Cardiac septum (tissue), 1 donor: ENCODE measurements around the gene FAM83B. TPM values are rescaled to one million over a fixed set of nuclear protein-coding genes. Genes with fewer than 3 reads are reported as not detected.
"Not testable (repeated sequence)": the region's sequence is repeated elsewhere in the genome, so short reads cannot be mapped to it uniquely, and the experiment has no call there.

Experiments used
- DNase-seq: peaks from one replicate; pipeline ENCODE4 v3.0.0-alpha.2; 2020; ENCODE audit warnings: low spot score
- intact Hi-C: fragments of 100-400 bp; cut with DNase I; formaldehyde crosslinking; loops from one replicate; pipeline ENCODE4 v1.14.0; 2022
- total RNA-seq: library from RNA; stranded (reverse); fragmentation: NEBNext Ultra II Directional; extraction: Animal tissue kit (Norgen Biotek cat#: 25700); gene quantifications from one replicate; pipeline ENCODE4 v1.2.1, GENCODE V29; 2021
- donor health status: DM: no; HTN: no; CAD: no.

FAM83B gene
- total RNA-seq, 1 donor from 2014 or later, result 0.11 TPM

GRCh38 chr6:54937371-54937770 lies 90.8 kb downstream of the FAM83B start:
- no peak for DNase-seq
- intact Hi-C loops, result no loop called here

GRCh38 chr6:54957698-54958097 lies 111.1 kb downstream of the FAM83B start:
- intact Hi-C loops, result no loop called here
- DNase-seq, result no peak

DNA sequence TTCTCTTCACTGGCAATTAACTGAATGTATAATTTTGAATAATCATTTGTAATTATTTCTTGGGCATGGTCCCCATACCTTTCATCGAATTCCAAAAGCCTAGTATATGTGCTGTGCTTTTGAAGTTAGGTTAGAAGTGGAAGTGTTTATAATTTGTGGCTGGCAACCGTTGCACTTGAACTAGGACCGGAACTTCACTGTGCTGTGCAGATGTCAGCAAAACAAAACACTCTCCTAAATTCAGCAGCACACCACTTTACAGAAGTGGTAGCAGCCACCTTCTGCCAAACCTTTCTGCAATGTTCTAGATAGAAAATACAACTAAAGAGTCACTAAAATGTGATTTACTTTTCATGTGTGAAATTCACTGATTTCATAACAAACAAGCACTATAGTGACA lies 111.9 kb downstream of the FAM83B start:
- no peak for DNase-seq
- intact Hi-C loops, result no loop called here

- intact Hi-C loops, result no loop called here
- no peak for DNase-seq
These were observed 113.2 kb downstream of the FAM83B start for GRCh38 chr6:54959820-54960219.

- intact Hi-C loops, result not testable (repeated sequence)
These were observed 114.8 kb downstream of the FAM83B start for GRCh38 chr6:54961372-54961771.

GRCh38 chr6:54970337-54970736 lies 123.8 kb downstream of the FAM83B start:
- intact Hi-C loops, result no loop called here
- no peak for DNase-seq

More at GRCh38 chr6:54961372-54961771, 114.8 kb downstream of the FAM83B start:
- not testable (repeated sequence) for DNase-seq

GRCh38 chr6:54971825-54972224 lies 125.3 kb downstream of the FAM83B start:
- intact Hi-C loops, result no loop called here
- no peak for DNase-seq

GRCh38 chr6:54979161-54979560 lies 132.6 kb downstream of the FAM83B start:
- DNase-seq, intact Hi-C loops: not testable (repeated sequence)

GRCh38 chr6:54980511-54981275 lies 134.1 kb downstream of the FAM83B start:
- intact Hi-C loops, result no loop called here
- no peak for DNase-seq

- DNase-seq, result no peak
- intact Hi-C loops, result no loop called here
These were observed 134.7 kb downstream of the FAM83B start for GRCh38 chr6:54981276-54981609.

DNA sequence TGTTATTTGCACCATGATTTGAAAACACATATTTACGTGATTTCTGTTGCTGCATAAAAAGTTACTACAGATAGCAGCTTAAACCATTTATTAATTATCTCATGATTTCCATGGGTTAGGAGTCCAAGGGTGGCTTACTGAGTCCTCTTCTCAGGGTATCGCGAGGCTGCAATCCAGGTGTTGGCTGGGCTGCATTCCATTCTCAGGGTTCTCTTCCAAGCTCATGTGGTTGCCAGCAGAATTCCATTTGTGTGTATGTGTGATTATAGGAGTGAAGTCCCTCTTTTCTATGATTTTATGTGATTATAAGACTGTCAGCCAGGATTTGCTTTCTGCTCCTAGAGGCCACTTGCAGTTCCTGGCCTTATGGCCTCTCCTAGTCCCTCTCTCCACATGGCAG lies 135.1 kb downstream of the FAM83B start:
- intact Hi-C loops, result no loop called here
- DNase-seq, result no peak

DNA sequence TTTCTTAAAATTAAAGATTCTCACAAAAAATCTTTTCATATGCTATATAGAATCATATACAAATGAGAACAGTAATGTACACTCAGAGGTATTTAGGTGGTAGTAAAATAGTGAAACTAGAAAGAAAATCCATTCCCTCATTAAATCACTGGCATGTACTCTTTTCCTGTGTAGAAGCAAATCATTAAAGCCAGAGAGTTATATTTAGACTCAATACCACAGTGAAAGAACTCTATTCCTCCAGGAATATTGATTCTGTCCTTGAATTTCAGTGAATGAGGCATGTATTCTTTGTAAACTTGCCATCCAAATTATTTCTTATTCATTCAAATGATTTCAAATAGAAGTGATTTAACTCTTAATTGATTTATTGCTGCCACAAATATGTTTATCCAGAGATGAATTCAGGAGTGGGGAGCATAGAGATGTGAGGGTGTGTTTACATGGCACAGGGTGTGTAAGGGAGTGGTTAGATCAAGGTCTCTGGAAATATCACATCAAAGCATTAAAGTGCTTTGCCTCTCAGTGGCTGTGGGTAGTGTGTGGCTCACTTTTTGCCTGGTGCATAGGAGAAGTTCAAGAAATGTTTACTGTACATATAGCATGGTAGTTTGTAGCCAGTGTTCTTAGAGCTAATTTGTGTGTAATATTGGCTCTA lies 141.2 kb downstream of the FAM83B start:
- intact Hi-C loops, result no loop called here
- no peak for DNase-seq

DNA sequence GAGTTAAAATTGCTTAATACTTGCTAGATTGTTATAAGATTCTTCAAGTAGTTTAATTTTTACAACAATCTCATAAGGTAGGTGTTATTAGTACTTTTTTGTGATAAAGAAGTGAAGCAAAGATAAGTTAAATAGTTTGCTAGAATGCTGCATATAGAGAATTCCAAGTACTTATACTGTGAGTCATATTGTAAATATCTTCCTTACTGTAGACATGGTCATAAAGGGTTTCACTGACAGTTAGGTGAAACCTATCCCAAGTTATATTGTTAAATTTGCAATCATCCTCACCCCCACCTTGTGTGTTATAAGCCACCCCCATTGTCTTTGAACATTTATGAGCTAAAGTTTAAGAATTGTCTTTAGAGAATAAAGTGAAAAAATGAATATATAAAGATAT lies 142.0 kb downstream of the FAM83B start:
- intact Hi-C loops, result no loop called here
- no peak for DNase-seq

DNA sequence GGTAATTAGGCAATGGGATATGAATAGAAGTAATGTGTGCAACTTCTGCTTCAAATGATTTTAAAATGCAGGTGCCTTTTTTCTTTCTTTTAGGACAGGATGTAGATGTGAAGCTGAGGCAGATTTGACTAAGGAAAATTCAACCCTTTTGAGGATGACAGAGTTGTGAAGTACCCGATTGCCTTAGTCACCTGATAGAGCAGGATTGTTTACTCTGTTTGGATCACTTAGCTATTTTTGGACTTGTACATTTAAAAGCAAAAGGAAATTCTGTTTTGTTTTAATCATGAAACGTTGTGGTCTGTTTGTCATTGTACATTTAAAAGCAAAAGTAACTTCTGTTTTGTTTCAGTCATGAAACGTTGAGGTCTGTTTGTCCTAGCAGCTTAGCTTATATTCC lies 143.4 kb downstream of the FAM83B start:
- DNase-seq, result no peak
- intact Hi-C loops, result no loop called here
